SK-N-SH treated with all-trans-retinoic acid at 6 μM for 48 hours (cell line): Measurements from ENCODE around the gene CLEC2B.

ENCODE experiments used
- ATAC-seq: fragments of 200-7000 bp; cut with Tn5 transposase; 3 replicates; pipeline ENCODE4 v1.9.1; 2020; ENCODE audit warnings: mild to moderate bottlenecking, moderate library complexity
- ARNTL ChIP-seq: fragments of 450-650 bp; formaldehyde crosslinking; IDR thresholded peaks from 2 replicates; pipeline ENCODE4 v1.5.0; 2020; ENCODE audit warnings: low read depth, mild to moderate bottlenecking, moderate library complexity, borderline replicate concordance
- BACH2 ChIP-seq: fragments of 250-450 bp; sonication (Bioruptor Pico); IDR thresholded peaks from 2 replicates; pipeline ENCODE4 v1.9.0; 2021; ENCODE audit warnings: mild to moderate bottlenecking, borderline replicate concordance
- CSDC2 ChIP-seq: fragments of 250-450 bp; sonication (Bioruptor Pico); IDR thresholded peaks from 2 replicates; pipeline ENCODE4 v1.5.0; 2020; ENCODE audit warnings: mild to moderate bottlenecking, moderate library complexity
- ESRRG ChIP-seq: fragments of 250-450 bp; sonication (Bioruptor Pico); IDR thresholded peaks from 2 replicates; pipeline ENCODE4 v1.6.1; 2021; ENCODE audit warnings: mild to moderate bottlenecking
- GLIS3 ChIP-seq: fragments of 250-450 bp; sonication (Bioruptor Pico); IDR thresholded peaks from 2 replicates; pipeline ENCODE4 v1.5.0; 2020; ENCODE audit warnings: mild to moderate bottlenecking, moderate library complexity
- ISL1 ChIP-seq: fragments of 250-450 bp; sonication (Bioruptor Pico); IDR thresholded peaks from 2 replicates; pipeline ENCODE4 v2.1.2; 2022; ENCODE audit warnings: mild to moderate bottlenecking, moderate library complexity
- OSR1 ChIP-seq: fragments of 250-450 bp; sonication (Bioruptor Pico); IDR thresholded peaks from 2 replicates; pipeline ENCODE4 v1.8.0; 2022; ENCODE audit warnings: moderate library complexity, mild to moderate bottlenecking, inconsistent platforms
- PPARA ChIP-seq: fragments of 250-450 bp; sonication (Bioruptor Pico); IDR thresholded peaks from 2 replicates; pipeline ENCODE4 v1.5.0; 2020; ENCODE audit warnings: mild to moderate bottlenecking, borderline replicate concordance
- RARB ChIP-seq: fragments of 250-450 bp; sonication (Bioruptor Pico); IDR thresholded peaks from 2 replicates; pipeline ENCODE4 v1.8.0; 2021; ENCODE audit warnings: mild to moderate bottlenecking, moderate library complexity
- TCF4 ChIP-seq: fragments of 250-450 bp; sonication (Bioruptor Pico); IDR thresholded peaks from 2 replicates; pipeline ENCODE4 v1.8.0; 2021; ENCODE audit warnings: mild to moderate bottlenecking, moderate library complexity, borderline replicate concordance
- ZC3H10 ChIP-seq: fragments of 250-450 bp; sonication (Bioruptor Pico); IDR thresholded peaks from 2 replicates; pipeline ENCODE4 v1.5.1; 2021; ENCODE audit warnings: mild to moderate bottlenecking, moderate library complexity
- ZFP3 ChIP-seq: fragments of 250-450 bp; sonication (Bioruptor Pico); IDR thresholded peaks from 2 replicates; pipeline ENCODE4 v1.5.0; 2020; ENCODE audit warnings: mild to moderate bottlenecking, moderate library complexity
- ZFP30 ChIP-seq: fragments of 450-650 bp; formaldehyde crosslinking; IDR thresholded peaks from 2 replicates; pipeline ENCODE4 v1.5.0; 2022; ENCODE audit warnings: mild to moderate bottlenecking, moderate library complexity
- ZNF70 ChIP-seq: fragments of 450-650 bp; formaldehyde crosslinking; IDR thresholded peaks from 2 replicates; pipeline ENCODE4 v1.5.0; 2020; ENCODE audit warnings: mild to moderate bottlenecking, moderate library complexity
- ZNF8 ChIP-seq: fragments of 450-650 bp; formaldehyde crosslinking; IDR thresholded peaks from 2 replicates; pipeline ENCODE4 v1.5.0; 2020; ENCODE audit warnings: mild to moderate bottlenecking, moderate library complexity
- TF ChIP-seq, protein P1 (sequence below): fragments of 250-450 bp; sonication (Bioruptor Pico); IDR thresholded peaks from 2 replicates; pipeline ENCODE4 v1.8.0; 2021; ENCODE audit warnings: low read depth, mild to moderate bottlenecking, moderate library complexity, borderline replicate concordance
- TF ChIP-seq, protein P2 (sequence below): fragments of 250-450 bp; sonication (Bioruptor Pico); IDR thresholded peaks from 2 replicates; pipeline ENCODE4 v1.8.0; 2020; ENCODE audit warnings: mild to moderate bottlenecking, moderate library complexity, borderline replicate concordance
- TF ChIP-seq, protein P3 (sequence below): fragments of 250-450 bp; sonication (Bioruptor Pico); IDR thresholded peaks from 2 replicates; pipeline ENCODE4 v1.5.1; 2021; ENCODE audit warnings: mild to moderate bottlenecking, moderate library complexity
- TF ChIP-seq, protein P4 (sequence below): fragments of 250-450 bp; sonication (Bioruptor Pico); IDR thresholded peaks from 2 replicates; pipeline ENCODE4 v1.5.1; 2020; ENCODE audit warnings: low read depth, mild to moderate bottlenecking, moderate library complexity

CLEC2B gene

DNA sequence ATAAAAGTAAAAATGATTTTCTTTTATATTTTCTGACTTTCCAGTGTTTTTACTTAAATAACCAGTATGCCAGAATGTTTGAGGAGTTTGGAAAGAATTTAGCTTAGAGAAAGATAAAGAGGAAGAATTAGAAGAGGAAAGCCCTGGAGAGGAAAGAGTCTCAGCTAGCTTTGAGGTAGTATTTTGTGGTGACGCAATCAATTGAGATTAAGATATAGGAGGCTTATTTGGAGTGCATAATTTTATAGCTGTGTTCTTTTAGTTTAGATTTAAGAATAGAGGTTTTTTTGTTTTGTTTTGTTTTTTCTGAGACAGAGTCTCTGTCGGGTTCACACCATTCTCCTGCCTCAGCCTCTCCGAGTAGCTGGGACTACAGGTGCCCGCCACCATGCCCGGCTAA, 18.1 kb downstream of the CLEC2B start:
- ATAC-seq = no peak
- TF ChIP-seq ZFP30 (CRISPR knock-in tag) (no peak), ZNF8 (CRISPR knock-in tag) (no peak), ARNTL (CRISPR knock-in tag) (no peak), PPARA (CRISPR knock-in tag) (no peak), ESRRG (CRISPR knock-in tag) (no peak), ZC3H10 (CRISPR knock-in tag) (no peak), ZNF70 (CRISPR knock-in tag) (no peak), TCF4 (CRISPR knock-in tag) (no peak)
- TF ChIP-seq, protein P1, sequence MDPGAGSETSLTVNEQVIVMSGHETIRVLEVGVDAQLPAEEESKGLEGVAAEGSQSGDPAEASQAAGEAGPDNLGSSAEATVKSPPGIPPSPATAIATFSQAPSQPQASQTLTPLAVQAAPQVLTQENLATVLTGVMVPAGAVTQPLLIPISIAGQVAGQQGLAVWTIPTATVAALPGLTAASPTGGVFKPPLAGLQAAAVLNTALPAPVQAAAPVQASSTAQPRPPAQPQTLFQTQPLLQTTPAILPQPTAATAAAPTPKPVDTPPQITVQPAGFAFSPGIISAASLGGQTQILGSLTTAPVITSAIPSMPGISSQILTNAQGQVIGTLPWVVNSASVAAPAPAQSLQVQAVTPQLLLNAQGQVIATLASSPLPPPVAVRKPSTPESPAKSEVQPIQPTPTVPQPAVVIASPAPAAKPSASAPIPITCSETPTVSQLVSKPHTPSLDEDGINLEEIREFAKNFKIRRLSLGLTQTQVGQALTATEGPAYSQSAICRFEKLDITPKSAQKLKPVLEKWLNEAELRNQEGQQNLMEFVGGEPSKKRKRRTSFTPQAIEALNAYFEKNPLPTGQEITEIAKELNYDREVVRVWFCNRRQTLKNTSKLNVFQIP (CRISPR knock-in tag) = no peak
- TF ChIP-seq, protein P2, sequence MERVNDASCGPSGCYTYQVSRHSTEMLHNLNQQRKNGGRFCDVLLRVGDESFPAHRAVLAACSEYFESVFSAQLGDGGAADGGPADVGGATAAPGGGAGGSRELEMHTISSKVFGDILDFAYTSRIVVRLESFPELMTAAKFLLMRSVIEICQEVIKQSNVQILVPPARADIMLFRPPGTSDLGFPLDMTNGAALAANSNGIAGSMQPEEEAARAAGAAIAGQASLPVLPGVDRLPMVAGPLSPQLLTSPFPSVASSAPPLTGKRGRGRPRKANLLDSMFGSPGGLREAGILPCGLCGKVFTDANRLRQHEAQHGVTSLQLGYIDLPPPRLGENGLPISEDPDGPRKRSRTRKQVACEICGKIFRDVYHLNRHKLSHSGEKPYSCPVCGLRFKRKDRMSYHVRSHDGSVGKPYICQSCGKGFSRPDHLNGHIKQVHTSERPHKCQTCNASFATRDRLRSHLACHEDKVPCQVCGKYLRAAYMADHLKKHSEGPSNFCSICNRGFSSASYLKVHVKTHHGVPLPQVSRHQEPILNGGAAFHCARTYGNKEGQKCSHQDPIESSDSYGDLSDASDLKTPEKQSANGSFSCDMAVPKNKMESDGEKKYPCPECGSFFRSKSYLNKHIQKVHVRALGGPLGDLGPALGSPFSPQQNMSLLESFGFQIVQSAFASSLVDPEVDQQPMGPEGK (CRISPR knock-in tag) = no peak

DNA sequence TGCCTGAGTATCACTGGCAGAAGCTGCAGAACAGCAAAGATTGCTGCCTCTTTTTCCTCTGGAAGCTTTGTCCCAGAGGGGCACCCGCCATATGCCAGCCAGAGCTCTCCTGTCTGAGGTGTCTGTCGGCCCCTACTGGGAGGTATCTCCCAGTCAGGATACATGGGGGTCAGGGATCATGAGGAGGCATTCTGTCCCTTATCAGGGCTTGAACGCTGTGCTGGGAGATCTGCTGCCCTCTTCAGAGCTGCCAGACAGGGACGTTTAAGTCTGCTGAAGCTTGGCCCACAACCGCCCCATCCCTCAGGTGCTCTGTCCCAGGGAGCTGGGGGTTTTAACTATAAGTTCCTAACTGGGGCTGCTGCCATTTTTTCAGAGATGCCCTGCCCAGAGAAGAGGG, 20.3 kb downstream of the CLEC2B start:
- TF ChIP-seq ISL1 (CRISPR knock-in tag) = no peak
- TF ChIP-seq ZNF8 (CRISPR knock-in tag) = no peak
- no peak for ATAC-seq

DNA sequence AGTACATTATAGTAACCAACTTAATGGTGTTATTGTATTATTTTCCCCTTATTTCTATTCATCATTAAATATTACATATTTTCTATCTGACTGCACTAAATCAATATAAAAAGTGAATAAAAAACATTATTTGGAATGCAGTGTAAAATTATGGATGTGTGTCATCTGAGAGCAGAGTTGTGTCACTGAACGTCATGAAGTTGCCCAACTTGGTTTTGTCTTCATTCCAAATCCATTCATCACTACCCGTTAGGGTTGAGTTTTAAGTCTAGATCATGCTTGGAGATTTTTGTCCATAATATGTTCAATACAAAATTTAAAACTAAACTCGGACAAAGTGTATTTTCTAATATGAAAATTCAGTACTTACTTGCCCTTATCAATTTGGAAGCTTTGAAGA, 25.7 kb downstream of the CLEC2B start:
- TF ChIP-seq ISL1 (CRISPR knock-in tag) (no peak), OSR1 (CRISPR knock-in tag) (no peak), ZNF70 (CRISPR knock-in tag) (no peak), GLIS3 (CRISPR knock-in tag) (no peak), TCF4 (CRISPR knock-in tag) (no peak), RARB (CRISPR knock-in tag) (no peak), ZC3H10 (CRISPR knock-in tag) (no peak), ZFP30 (CRISPR knock-in tag) (no peak), ARNTL (CRISPR knock-in tag) (no peak), BACH2 (no peak), ZFP3 (no peak), ZNF8 (CRISPR knock-in tag) (no peak), PPARA (CRISPR knock-in tag) (no peak), CSDC2 (CRISPR knock-in tag) (no peak)
- TF ChIP-seq, protein P2 (CRISPR knock-in tag) = no peak
- TF ChIP-seq, protein P1 (CRISPR knock-in tag) = no peak
- TF ChIP-seq, protein P3, sequence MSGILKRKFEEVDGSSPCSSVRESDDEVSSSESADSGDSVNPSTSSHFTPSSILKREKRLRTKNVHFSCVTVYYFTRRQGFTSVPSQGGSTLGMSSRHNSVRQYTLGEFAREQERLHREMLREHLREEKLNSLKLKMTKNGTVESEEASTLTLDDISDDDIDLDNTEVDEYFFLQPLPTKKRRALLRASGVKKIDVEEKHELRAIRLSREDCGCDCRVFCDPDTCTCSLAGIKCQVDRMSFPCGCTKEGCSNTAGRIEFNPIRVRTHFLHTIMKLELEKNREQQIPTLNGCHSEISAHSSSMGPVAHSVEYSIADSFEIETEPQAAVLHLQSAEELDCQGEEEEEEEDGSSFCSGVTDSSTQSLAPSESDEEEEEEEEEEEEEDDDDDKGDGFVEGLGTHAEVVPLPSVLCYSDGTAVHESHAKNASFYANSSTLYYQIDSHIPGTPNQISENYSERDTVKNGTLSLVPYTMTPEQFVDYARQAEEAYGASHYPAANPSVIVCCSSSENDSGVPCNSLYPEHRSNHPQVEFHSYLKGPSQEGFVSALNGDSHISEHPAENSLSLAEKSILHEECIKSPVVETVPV (CRISPR knock-in tag) = no peak
- TF ChIP-seq, protein P4, sequence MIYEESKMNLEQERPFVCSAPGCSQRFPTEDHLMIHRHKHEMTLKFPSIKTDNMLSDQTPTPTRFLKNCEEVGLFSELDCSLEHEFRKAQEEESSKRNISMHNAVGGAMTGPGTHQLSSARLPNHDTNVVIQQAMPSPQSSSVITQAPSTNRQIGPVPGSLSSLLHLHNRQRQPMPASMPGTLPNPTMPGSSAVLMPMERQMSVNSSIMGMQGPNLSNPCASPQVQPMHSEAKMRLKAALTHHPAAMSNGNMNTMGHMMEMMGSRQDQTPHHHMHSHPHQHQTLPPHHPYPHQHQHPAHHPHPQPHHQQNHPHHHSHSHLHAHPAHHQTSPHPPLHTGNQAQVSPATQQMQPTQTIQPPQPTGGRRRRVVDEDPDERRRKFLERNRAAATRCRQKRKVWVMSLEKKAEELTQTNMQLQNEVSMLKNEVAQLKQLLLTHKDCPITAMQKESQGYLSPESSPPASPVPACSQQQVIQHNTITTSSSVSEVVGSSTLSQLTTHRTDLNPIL (CRISPR knock-in tag) = no peak
- TF ChIP-seq, all 23 proteins: peak for 0
- no peak for ATAC-seq
